HG03520 (cell line): ENCODE data around the gene CALN1.
"Not testable (repeated sequence)": the region's sequence is repeated elsewhere in the genome, so short reads cannot be mapped to it uniquely, and the experiment has no call there.

Experiments
- ATAC-seq: cut with Tn5 transposase; IDR thresholded peaks from one replicate; pipeline ENCODE4 v1.9.1; 2021; ENCODE audit warnings: mild to moderate bottlenecking, moderate library complexity; ENCODE audit not compliant: unreplicated experiment

Gene CALN1

GRCh38 chr7:71824006-71824760 is 588.0 kb downstream of the CALN1 start:
- ATAC-seq: no peak

DNA sequence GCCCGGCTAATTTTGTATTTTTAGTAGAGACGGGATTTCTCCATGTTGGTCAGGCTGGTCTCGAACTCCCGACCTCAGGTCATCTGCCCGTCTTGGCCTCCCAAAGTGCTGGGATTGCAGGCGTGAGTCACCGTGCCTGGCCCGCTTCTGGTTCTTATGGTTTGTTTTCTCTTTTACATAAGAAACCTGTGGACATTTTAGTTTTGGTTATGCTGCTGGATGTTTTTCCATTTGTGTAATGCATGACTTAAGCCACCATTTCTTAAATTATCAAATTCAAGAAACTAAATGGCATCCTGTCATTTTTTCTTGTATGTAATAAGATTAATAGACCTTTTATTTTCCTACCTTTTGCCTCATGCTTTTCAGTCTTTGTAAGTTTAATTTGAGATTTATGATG is 589.7 kb downstream of the CALN1 start:
- not testable (repeated sequence) for ATAC-seq

GRCh38 chr7:71817916-71818315 is 594.2 kb downstream of the CALN1 start:
- no peak for ATAC-seq

- ATAC-seq: no peak
Measured at GRCh38 chr7:71808115-71808514, 604.0 kb downstream of the CALN1 start.

DNA sequence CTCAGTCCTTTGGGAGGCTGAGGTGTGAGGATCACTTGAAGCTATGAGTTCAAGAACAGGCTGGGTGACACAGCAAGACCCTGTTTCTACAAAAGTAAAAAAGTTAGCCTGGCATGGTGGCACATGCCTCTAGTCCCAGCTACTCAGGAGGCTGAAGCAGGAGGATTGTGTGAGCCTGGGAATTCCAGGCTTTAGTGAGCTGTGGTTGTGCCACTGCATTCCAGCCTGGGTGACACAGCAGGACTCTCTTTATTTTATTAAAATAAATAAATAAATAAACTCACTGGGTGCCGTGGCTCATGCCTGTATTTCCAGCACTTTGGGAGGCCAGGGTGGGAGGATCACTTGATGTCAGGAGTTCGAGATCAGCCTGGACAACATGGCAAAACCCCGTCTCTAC is 607.9 kb downstream of the CALN1 start:
- no peak for ATAC-seq

DNA sequence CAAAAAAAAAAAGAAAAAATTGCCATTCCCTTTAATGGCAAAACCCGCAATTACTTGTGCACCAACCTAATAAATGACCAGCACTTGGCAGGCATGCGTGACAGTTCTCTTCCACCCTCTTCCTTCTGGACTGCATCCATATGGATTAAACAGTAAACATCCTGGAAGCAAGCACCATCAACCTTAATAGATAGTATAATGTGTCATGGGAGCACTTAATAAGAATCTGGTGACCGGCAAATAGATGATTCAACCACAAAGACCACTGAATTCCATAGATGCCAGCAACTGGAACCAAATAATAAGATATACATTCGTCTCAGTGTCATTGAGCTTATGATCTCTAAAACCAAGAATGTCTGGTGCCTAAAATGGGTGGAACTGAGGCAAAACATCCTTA is 610.2 kb downstream of the CALN1 start:
- ATAC-seq: no peak

- no peak for ATAC-seq
Measured at GRCh38 chr7:71800321-71800720, 611.8 kb downstream of the CALN1 start.

GRCh38 chr7:71795410-71795809 is 616.7 kb downstream of the CALN1 start:
- ATAC-seq: no peak

GRCh38 chr7:71793251-71793650 is 618.9 kb downstream of the CALN1 start:
- ATAC-seq: no peak

GRCh38 chr7:71787513-71787912 is 624.6 kb downstream of the CALN1 start:
- no peak for ATAC-seq

DNA sequence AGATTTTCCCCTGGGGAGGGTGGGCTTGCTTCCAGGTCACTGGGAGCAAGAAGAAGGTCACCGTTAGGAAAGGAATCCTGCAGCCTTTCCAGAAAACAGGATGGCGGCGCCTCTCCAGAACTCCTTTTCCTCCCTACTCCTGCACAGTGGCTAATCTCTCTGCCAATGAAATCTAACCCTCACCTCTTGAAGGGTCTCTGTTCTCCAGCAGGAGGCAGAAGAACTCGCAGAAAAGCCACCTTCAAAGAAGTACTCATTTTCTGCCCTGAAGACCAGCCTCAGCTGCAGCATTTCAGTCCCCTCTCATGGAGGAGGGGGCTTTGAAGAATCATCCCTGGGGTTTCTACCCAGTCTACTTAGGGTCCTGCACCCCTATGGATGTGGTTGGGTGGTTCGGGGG is 626.9 kb downstream of the CALN1 start:
- no peak for ATAC-seq

DNA sequence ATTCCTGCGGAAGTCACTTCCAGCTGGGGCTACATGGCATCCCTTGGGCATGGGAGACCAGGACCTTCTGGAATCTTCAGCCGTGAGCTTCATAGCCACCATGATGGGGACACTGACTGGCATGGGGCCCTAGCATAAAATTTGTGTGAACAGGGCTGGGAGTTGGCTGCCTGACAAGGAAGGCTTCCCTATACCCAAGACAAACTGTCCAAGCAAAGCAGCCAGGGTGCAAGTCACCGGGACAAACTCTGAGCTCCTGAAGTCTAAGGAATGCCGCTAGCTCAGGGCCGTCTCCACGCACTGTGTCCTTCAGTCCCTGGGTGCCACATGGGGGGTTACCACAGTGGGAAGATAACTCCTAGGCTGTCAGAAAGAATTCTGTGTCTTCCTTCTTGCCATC is 627.4 kb downstream of the CALN1 start:
- no peak for ATAC-seq

DNA sequence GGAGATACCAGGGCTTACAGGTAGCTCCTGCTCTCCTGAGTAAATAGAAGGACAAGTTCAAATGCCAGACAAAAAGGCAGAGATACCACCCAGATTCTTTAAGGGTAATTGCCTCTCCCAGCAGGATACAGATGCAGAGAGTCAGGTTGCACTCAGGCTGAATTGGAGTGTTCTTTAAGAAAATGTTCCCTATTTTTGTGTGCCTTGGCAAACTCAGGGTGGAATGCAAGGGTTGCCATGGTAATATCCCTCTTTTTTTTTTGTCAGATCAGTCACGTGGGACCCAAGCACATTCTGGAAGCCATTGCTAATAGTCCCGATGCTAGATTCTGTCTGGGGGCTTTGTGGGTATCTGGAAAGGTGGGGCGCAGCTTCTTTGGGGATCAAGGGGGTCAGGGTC is 628.0 kb downstream of the CALN1 start:
- ATAC-seq: no peak

GRCh38 chr7:71783779-71784178 is 628.4 kb downstream of the CALN1 start:
- ATAC-seq: no peak

- no peak for ATAC-seq
Measured at GRCh38 chr7:71782051-71782450, 630.1 kb downstream of the CALN1 start.

GRCh38 chr7:71780282-71780681 is 631.9 kb downstream of the CALN1 start:
- no peak for ATAC-seq

GRCh38 chr7:71777278-71777677 is 634.9 kb downstream of the CALN1 start:
- no peak for ATAC-seq

- no peak for ATAC-seq
Measured at GRCh38 chr7:71776726-71777125, 635.4 kb downstream of the CALN1 start.

- no peak for ATAC-seq
Measured at GRCh38 chr7:71775648-71776047, 636.5 kb downstream of the CALN1 start.

DNA sequence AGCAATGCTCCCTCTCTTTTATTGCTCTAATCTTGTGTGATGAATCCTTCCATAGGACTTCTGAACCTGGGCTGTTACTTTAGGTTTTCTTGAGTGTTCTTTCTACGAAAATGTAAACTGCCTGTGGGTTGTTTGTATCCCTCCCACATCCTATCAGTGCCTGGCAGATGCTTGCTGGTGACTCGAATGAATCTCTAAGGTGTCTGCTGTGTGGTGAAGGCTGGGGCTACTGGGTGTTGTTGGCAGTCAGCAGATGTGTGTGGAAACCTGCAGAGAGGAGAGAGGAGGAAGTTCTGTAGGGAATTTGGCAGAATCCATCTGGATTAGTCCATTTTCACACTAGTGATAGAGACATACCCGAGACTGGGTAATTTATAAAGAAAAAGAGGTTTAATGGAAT is 639.4 kb downstream of the CALN1 start:
- ATAC-seq: no peak

DNA sequence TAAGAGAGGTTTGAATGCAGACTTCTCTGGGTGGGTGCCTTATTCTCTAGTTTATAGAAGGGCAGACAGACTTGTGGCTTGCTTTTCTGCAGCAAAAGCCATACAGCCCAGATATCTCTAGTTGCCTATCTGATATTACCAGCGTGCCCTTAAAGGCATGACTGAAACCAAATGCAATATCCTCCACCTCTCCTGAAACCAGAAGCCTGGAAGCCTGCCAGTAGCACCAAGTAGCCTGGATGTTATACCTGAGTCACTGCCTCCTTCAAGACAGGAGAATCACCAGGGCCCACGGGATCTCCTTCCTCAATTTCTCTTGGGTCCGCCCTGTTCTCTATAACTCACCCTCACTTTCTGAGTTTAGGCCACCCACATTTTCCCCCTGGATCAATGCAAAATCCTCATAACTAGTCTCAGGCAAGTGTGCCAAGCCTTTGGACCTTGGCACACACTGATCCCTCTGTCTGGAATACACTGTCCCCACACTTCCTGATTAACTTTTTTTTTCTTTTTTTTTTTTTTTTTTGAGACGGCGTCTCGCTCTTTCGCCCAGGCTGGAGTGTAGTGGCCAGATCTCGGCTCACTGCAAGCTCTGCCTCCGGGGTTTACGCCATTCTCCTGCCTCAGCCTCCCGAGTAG is 641.8 kb downstream of the CALN1 start:
- no peak for ATAC-seq

DNA sequence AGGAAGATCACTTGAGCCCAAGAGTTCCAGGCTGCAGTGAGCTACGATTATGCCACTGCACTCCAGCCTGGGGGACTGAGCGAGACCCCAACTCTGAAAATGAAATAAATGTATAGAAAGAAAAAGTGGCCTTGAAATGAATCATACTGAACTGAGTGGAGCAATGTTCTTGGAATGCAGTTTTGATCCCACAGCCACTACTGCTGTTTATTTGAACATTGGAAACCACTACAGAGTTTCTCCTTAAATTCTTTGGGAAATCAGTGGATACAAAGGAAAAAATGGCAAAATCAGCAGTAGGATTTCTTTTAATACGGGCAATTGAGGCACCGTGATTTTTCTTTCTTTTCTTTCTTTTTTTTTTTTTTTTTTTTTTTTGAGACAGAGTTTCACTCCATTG is 642.8 kb downstream of the CALN1 start:
- no peak for ATAC-seq

- ATAC-seq: no peak
Measured at GRCh38 chr7:71768450-71768849, 643.7 kb downstream of the CALN1 start.
